ENCODE data around the gene GPR158. TPM values are rescaled to one million over a fixed set of nuclear protein-coding genes. Genes with fewer than 3 reads are reported as not detected.

GPR158 gene
- total RNA-seq, 1 donor = 0.43 TPM

GRCh38 chr10:25222085-25222660, 47.4 kb downstream of the GPR158 start:
- H3K4me3 ChIP-seq (ENCODE audit: low read depth, low read length) = no peak overlapping the region
- no peak for TF ChIP-seq CTCF (IDR thresholded peaks at IDR 0.05; ENCODE audit: insufficient read depth, low read depth, low read length)
- no peak for DNase-seq (ENCODE audit: low read depth)

- no peak overlapping the region for H3K4me3 ChIP-seq (ENCODE audit: low read depth, low read length)
- peak; percentile 63 for TF ChIP-seq CTCF (IDR thresholded peaks at IDR 0.05; ENCODE audit: insufficient read depth, low read depth, low read length)
- DNase-seq (ENCODE audit: low read depth) = peak; percentile 31
These were observed 52.2 kb downstream of the GPR158 start for GRCh38 chr10:25226775-25227682.

- DNase-seq (ENCODE audit: low read depth) = no peak
- H3K4me3 ChIP-seq (ENCODE audit: low read depth, low read length) = no peak overlapping the region
- TF ChIP-seq CTCF (IDR thresholded peaks at IDR 0.05; ENCODE audit: insufficient read depth, low read depth, low read length) = no peak
These were observed 57.0 kb downstream of the GPR158 start for GRCh38 chr10:25231751-25232150.

- no peak overlapping the region for H3K4me3 ChIP-seq (ENCODE audit: low read depth, low read length)
- TF ChIP-seq CTCF (IDR thresholded peaks at IDR 0.05; ENCODE audit: insufficient read depth, low read depth, low read length) = no peak
- no peak for DNase-seq (ENCODE audit: low read depth)
These were observed 57.4 kb downstream of the GPR158 start for GRCh38 chr10:25232204-25232603.

GRCh38 chr10:25245165-25245564, 70.4 kb downstream of the GPR158 start:
- no peak overlapping the region for H3K4me3 ChIP-seq (ENCODE audit: low read depth, low read length)
- TF ChIP-seq CTCF (IDR thresholded peaks at IDR 0.05; ENCODE audit: insufficient read depth, low read depth, low read length) = no peak

GRCh38 chr10:25257646-25258045, 82.8 kb downstream of the GPR158 start:
- DNase-seq (ENCODE audit: low read depth) = no peak
- no peak for TF ChIP-seq CTCF (IDR thresholded peaks at IDR 0.05; ENCODE audit: insufficient read depth, low read depth, low read length)
- H3K4me3 ChIP-seq (ENCODE audit: low read depth, low read length) = no peak overlapping the region

More at GRCh38 chr10:25245165-25245564, 70.4 kb downstream of the GPR158 start:
- no peak for DNase-seq (ENCODE audit: low read depth)

Measured in fibroblast of villous mesenchyme (primary cell).